OCI-LY3 (cell line): ENCODE measurements around the gene MFAP5.

ENCODE experiments used
- EZH2phosphoT487 ChIP-seq: fragments of 200-600 bp; shearing (Covaris generic); IDR thresholded peaks from 2 replicates; pipeline ENCODE4 v1.6.1; 2018; ENCODE audit warnings: antibody characterized with exemption, mixed run types, low read depth
- TF ChIP-seq, protein P1 (sequence below): fragments of 200-600, 300-600 bp; sonication (generic); IDR thresholded peaks from 2 replicates; pipeline ENCODE4 v1.5.1; 2014; ENCODE audit warnings: antibody characterized with exemption, low read length, low read depth

GRCh38 chr12:8664228-8664913 is 1.7 kb upstream of the MFAP5 start:
- TF ChIP-seq, protein P1, sequence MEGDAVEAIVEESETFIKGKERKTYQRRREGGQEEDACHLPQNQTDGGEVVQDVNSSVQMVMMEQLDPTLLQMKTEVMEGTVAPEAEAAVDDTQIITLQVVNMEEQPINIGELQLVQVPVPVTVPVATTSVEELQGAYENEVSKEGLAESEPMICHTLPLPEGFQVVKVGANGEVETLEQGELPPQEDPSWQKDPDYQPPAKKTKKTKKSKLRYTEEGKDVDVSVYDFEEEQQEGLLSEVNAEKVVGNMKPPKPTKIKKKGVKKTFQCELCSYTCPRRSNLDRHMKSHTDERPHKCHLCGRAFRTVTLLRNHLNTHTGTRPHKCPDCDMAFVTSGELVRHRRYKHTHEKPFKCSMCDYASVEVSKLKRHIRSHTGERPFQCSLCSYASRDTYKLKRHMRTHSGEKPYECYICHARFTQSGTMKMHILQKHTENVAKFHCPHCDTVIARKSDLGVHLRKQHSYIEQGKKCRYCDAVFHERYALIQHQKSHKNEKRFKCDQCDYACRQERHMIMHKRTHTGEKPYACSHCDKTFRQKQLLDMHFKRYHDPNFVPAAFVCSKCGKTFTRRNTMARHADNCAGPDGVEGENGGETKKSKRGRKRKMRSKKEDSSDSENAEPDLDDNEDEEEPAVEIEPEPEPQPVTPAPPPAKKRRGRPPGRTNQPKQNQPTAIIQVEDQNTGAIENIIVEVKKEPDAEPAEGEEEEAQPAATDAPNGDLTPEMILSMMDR, result no peak
- TF ChIP-seq EZH2phosphoT487, result no peak
